Ishikawa (cell line): ENCODE results near the gene STX18.

ENCODE experiments used
- CREB1 ChIP-seq: IDR thresholded peaks from 2 replicates; pipeline ENCODE4 v1.6.1; 2012; ENCODE audit warnings: low read depth
- EGR1 ChIP-seq: IDR thresholded peaks from 2 replicates; pipeline ENCODE4 v1.6.1; 2012
- EP300 ChIP-seq: IDR thresholded peaks from 2 replicates; pipeline ENCODE4 v1.6.1; 2012; ENCODE audit warnings: borderline replicate concordance
- FOXM1 ChIP-seq: IDR thresholded peaks from 2 replicates; pipeline ENCODE4 v1.6.1; 2012; ENCODE audit warnings: low read depth, borderline replicate concordance
- MAX ChIP-seq: IDR thresholded peaks from 2 replicates; pipeline ENCODE4 v1.6.1; 2012
- NFIC ChIP-seq: IDR thresholded peaks from 2 replicates; pipeline ENCODE4 v1.6.1; 2012
- RAD21 ChIP-seq: IDR thresholded peaks from 2 replicates; pipeline ENCODE4 v1.6.1; 2012; ENCODE audit warnings: low read depth
- REST ChIP-seq: IDR thresholded peaks from 2 replicates; pipeline ENCODE4 v1.6.1; 2012; ENCODE audit warnings: low read depth, mild to moderate bottlenecking
- TAF1 ChIP-seq: IDR thresholded peaks from 2 replicates; pipeline ENCODE4 v1.6.1; 2012; ENCODE audit warnings: low read depth, mild to moderate bottlenecking
- TCF12 ChIP-seq: IDR thresholded peaks from 2 replicates; pipeline ENCODE4 v1.6.1; 2012; ENCODE audit warnings: low read depth
- TEAD4 ChIP-seq: IDR thresholded peaks from 2 replicates; pipeline ENCODE4 v1.6.1; 2012
- YY1 ChIP-seq: IDR thresholded peaks from 2 replicates; pipeline ENCODE4 v1.6.1; 2012; ENCODE audit warnings: low read depth

GRCh38 chr4:4541661-4542570 lies at the start of gene STX18:
- TF ChIP-seq EP300, result peak; percentile 70; the same call in 1 of the 2 replicates
- peak; percentile 59 for TF ChIP-seq TEAD4
- peak; percentile 95 for TF ChIP-seq TAF1
- TF ChIP-seq CREB1, result peak; percentile 89
- peak; percentile 40; the same call in 1 of the 2 replicates for TF ChIP-seq FOXM1
- peak; percentile 39; the same call in 1 of the 2 replicates for TF ChIP-seq RAD21
- TF ChIP-seq NFIC, result peak; percentile 67
- TF ChIP-seq MAX, result peak; percentile 90
- TF ChIP-seq TCF12, result peak; percentile 89
- peak; percentile 94 for TF ChIP-seq EGR1
- TF ChIP-seq YY1, result peak; percentile 85
- no peak for TF ChIP-seq REST
